ENCODE results near the gene PINK1. TPM values are rescaled to one million over a fixed set of nuclear protein-coding genes. Genes with fewer than 3 reads are reported as not detected.

Gene PINK1
- polyA plus RNA-seq, 1 donor (not counting 4 experiments of a cell fraction or from before 2014, with no cell fraction given) = 44.6 TPM

DNA sequence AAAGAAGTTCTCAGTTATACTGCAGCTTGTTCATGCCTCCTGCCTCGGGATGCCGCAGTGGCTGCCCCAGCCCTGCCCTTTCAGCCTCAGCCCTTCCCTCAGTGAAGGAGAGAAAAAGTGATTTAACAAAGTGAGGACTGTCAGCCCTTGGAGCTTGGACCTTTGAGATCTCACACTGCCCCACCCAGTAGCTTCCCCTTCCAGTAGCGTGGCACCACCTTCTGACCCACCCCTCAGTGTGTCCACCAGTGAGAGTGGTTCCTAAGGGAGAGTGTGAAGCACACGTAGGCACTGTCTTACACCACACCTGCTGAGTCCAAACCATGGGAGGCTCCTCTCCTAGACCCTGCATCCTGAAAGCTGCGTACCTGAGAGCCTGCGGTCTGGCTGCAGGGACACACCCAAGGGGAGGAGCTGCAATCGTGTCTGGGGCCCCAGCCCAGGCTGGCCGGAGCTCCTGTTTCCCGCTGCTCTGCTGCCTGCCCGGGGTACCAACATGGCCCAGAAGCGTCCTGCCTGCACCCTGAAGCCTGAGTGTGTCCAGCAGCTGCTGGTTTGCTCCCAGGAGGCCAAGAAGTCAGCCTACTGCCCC lies 44.5 kb upstream of the PINK1 start, which contains the start of gene CDA:
Gene CDA (plus strand): TSS at position 464 of the 592 bp plus-strand sequence. CDS start 33 bp downstream, at position 497.
- Histone ChIP-seq H3K4me3 (ENCODE audit: control insufficient read depth in 2 of 3, extremely low read depth in 1 of 3, insufficient read depth in 2 of 3, low read depth in 1 of 3, low read length in 3 of 3) (peak within 1 kb of the TSS; percentile 62 to 83 (median 75)), H3K27me3 (ENCODE audit: control insufficient read depth, extremely low read depth, insufficient read depth, low read length) (no peaks in the 10 kb centered on the region), H3K79me2 (ENCODE audit: control insufficient read depth, insufficient read depth, low read length) (peaks cover 34% of the 10 kb centered on the region), H3K4me1 (ENCODE audit: control insufficient read depth, extremely low read depth, insufficient read depth, low read length) (peaks cover 16% of the 10 kb centered on the region), H3K4me2 (ENCODE audit: control insufficient read depth, extremely low read depth, insufficient read depth, low read depth, low read length) (peak within 1 kb of the TSS; percentile 98), H3K9me3 (ENCODE audit: control insufficient read depth, low read depth, low read length) (no peaks in the 10 kb centered on the region), H3K36me3 (ENCODE audit: control insufficient read depth in 2 of 2, extremely low read depth in 1 of 2, insufficient read depth in 2 of 2, low read length in 2 of 2) (peaks cover under 1 to 4% of the 10 kb centered on the region in 2 experiments), H3K9me1 (ENCODE audit: control insufficient read depth, extremely low read depth, insufficient read depth, low read length) (no peaks in the 10 kb centered on the region), H2AFZ (ENCODE audit: control insufficient read depth, low read length) (peak within 1 kb of the TSS; percentile 12), H4K20me1 (ENCODE audit: control insufficient read depth, extremely low read depth, insufficient read depth, low read length) (no peaks in the 10 kb centered on the region), H3K9ac (ENCODE audit: control insufficient read depth, extremely low read depth, insufficient read depth, low read length) (peak within 1 kb of the TSS; percentile 81), H3K27ac (ENCODE audit: control insufficient read depth, insufficient read depth, low read length) (peak within 1 kb of the TSS; percentile 53)
- TF ChIP-seq EZH2 (IDR thresholded peaks at IDR 0.05; ENCODE audit: low read length) = no peak
- no peak for TF ChIP-seq CTCF (optimal IDR thresholded peaks at IDR 0.05 in 1 of 3, IDR thresholded peaks at IDR 0.05 in 1 of 3, conservative IDR thresholded peaks at IDR 0.05 in 1 of 3; ENCODE audit: extremely low read depth in 1 of 3, insufficient read depth in 2 of 3, low read length in 3 of 3)
- dilution Hi-C loops (cut with MboI; ENCODE audit: extremely low pct_ligation_motif_present, low sequenced_read_pairs) = no loop called here
- DNase-seq (ENCODE audit: low read depth, low spot score) (peak; percentile 91), FAIRE-seq (peak; percentile 95)

GRCh38 chr1:20589331-20590278 lies 43.7 kb upstream of the PINK1 start:
- Histone ChIP-seq H3K79me2 (ENCODE audit: control insufficient read depth, insufficient read depth, low read length) (peaks cover 37% of the 10 kb centered on the region), H2AFZ (ENCODE audit: control insufficient read depth, low read length) (peak overlapping the region; percentile 12), H3K9ac (ENCODE audit: control insufficient read depth, extremely low read depth, insufficient read depth, low read length) (peak overlapping the region; percentile 81), H3K4me2 (ENCODE audit: control insufficient read depth, extremely low read depth, insufficient read depth, low read depth, low read length) (peak overlapping the region; percentile 98), H3K9me1 (ENCODE audit: control insufficient read depth, extremely low read depth, insufficient read depth, low read length) (no peaks in the 10 kb centered on the region), H3K9me3 (ENCODE audit: control insufficient read depth, low read depth, low read length) (no peaks in the 10 kb centered on the region), H3K36me3 (ENCODE audit: control insufficient read depth in 2 of 2, extremely low read depth in 1 of 2, insufficient read depth in 2 of 2, low read length in 2 of 2) (peaks cover 4 to 5% of the 10 kb centered on the region in 2 experiments), H3K4me3 (ENCODE audit: control insufficient read depth in 2 of 3, extremely low read depth in 1 of 3, insufficient read depth in 2 of 3, low read depth in 1 of 3, low read length in 3 of 3) (peak overlapping the region; percentile 62 to 83 (median 75)), H3K4me1 (ENCODE audit: control insufficient read depth, extremely low read depth, insufficient read depth, low read length) (peaks cover 16% of the 10 kb centered on the region), H3K27ac (ENCODE audit: control insufficient read depth, insufficient read depth, low read length) (peak overlapping the region; percentile 53), H4K20me1 (ENCODE audit: control insufficient read depth, extremely low read depth, insufficient read depth, low read length) (no peaks in the 10 kb centered on the region), H3K27me3 (ENCODE audit: control insufficient read depth, extremely low read depth, insufficient read depth, low read length) (no peaks in the 10 kb centered on the region)
- DNase-seq (ENCODE audit: low read depth, low spot score) = no peak
- FAIRE-seq = peak; percentile 51
- dilution Hi-C loops (cut with MboI; ENCODE audit: extremely low pct_ligation_motif_present, low sequenced_read_pairs) = no loop called here
- no peak for TF ChIP-seq EZH2 (IDR thresholded peaks at IDR 0.05; ENCODE audit: low read length)
- no peak for TF ChIP-seq CTCF (optimal IDR thresholded peaks at IDR 0.05 in 1 of 3, IDR thresholded peaks at IDR 0.05 in 1 of 3, conservative IDR thresholded peaks at IDR 0.05 in 1 of 3; ENCODE audit: extremely low read depth in 1 of 3, insufficient read depth in 2 of 3, low read length in 3 of 3)

Measured in keratinocyte (primary cell).